Neural progenitor cell (in vitro differentiated cells): ENCODE data around the gene TUBGCP3. TPM values are rescaled to one million over a fixed set of nuclear protein-coding genes. Genes with fewer than 3 reads are reported as not detected.
"Not testable (repeated sequence)": the region's sequence is repeated elsewhere in the genome, so short reads cannot be mapped to it uniquely, and the experiment has no call there.

Experiments used
- DNase-seq: peaks from one replicate; pipeline ENCODE4 v3.0.0-alpha.2; 2016; ENCODE audit warnings: low spot score
- H2AFZ ChIP-seq: fragments of 200-600 bp; sonication (generic); replicated peaks from 2 replicates; pipeline ENCODE4 v1.6.1; 2016; ENCODE audit warnings: antibody characterized with exemption
- H3F3A ChIP-seq: fragments of 200-600 bp; sonication (generic); 2 replicates; pipeline ENCODE4 v1.6.1; 2016; ENCODE audit warnings: antibody characterized with exemption, low read depth
- H3K27ac ChIP-seq: fragments of 200-600 bp; sonication (generic); 2 replicates; pipeline ENCODE4 v1.5.1; 2016; ENCODE audit warnings: mild to moderate bottlenecking
- H3K27me3 ChIP-seq: fragments of 200-600 bp; sonication (generic); 2 replicates; pipeline ENCODE4 v1.6.1; 2016; ENCODE audit warnings: mild to moderate bottlenecking, moderate library complexity
- H3K36me3 ChIP-seq: fragments of 200-600 bp; sonication (generic); 2 replicates; pipeline ENCODE4 v1.5.1; 2016
- H3K4me1 ChIP-seq: fragments of 200-600 bp; sonication (generic); 2 replicates; pipeline ENCODE4 v1.6.1; 2016; ENCODE audit warnings: mixed run types
- H3K4me2 ChIP-seq: fragments of 200-600 bp; sonication (generic); 2 replicates; pipeline ENCODE4 v1.6.1; 2016
- H3K4me3 ChIP-seq: fragments of 200-600 bp; sonication (generic); 2 replicates; pipeline ENCODE4 v1.5.1; 2016
- H3K79me2 ChIP-seq: fragments of 200-600 bp; sonication (generic); 2 replicates; pipeline ENCODE4 v1.6.1; 2016; ENCODE audit warnings: low read depth
- H3K9ac ChIP-seq: fragments of 200-600 bp; sonication (generic); 2 replicates; pipeline ENCODE4 v1.6.1; 2016
- H3K9me3 ChIP-seq: fragments of 200-600 bp; sonication (generic); 2 replicates; pipeline ENCODE4 v1.5.1; 2016; ENCODE audit warnings: low read depth
- H4K20me1 ChIP-seq: fragments of 200-600 bp; sonication (generic); 2 replicates; pipeline ENCODE4 v1.6.1; 2016; ENCODE audit warnings: low read depth
- H3K27ac Mint-ChIP-seq: 3 replicates; pipeline ENCODE4 v1.8.0; 2021; ENCODE audit warnings: mixed read lengths
- H3K27me3 Mint-ChIP-seq: 2 replicates; pipeline ENCODE4 v1.8.0; 2022; ENCODE audit warnings: low read depth, mild to moderate bottlenecking, inconsistent platforms, moderate library complexity, mixed read lengths; ENCODE audit not compliant: insufficient read depth
- H3K36me3 Mint-ChIP-seq: 3 replicates; pipeline ENCODE4 v1.8.0; 2021; ENCODE audit warnings: mixed read lengths
- H3K4me1 Mint-ChIP-seq: 3 replicates; pipeline ENCODE4 v1.8.0; 2021; ENCODE audit warnings: mixed read lengths
- H3K4me3 Mint-ChIP-seq: 3 replicates; pipeline ENCODE4 v1.8.0; 2021; ENCODE audit warnings: mild to moderate bottlenecking, moderate library complexity, mixed read lengths
- H3K9me3 Mint-ChIP-seq: 3 replicates; pipeline ENCODE4 v1.8.0; 2020; ENCODE audit warnings: mixed read lengths
- CTCF ChIP-seq: fragments of 200-600 bp; sonication (generic); IDR thresholded peaks from 2 replicates; pipeline ENCODE4 v1.5.1; 2017; ENCODE audit warnings: antibody characterized with exemption, mild to moderate bottlenecking
- EZH2 ChIP-seq: fragments of 200-600 bp; sonication (generic); IDR thresholded peaks from 2 replicates; pipeline ENCODE4 v1.6.1; 2017; ENCODE audit warnings: antibody characterized with exemption, mild to moderate bottlenecking, moderate library complexity
- EZH2phosphoT487 ChIP-seq: fragments of 200-600 bp; sonication (generic); IDR thresholded peaks from 2 replicates; pipeline ENCODE4 v1.6.1; 2017; ENCODE audit warnings: antibody characterized with exemption
- total RNA-seq: library from RNA; depleted of rRNA; stranded (reverse); fragments of >200 nt; gene quantifications from 2 replicates; pipeline ENCODE4 v1.2.3, GENCODE V29; 2015; ENCODE audit warnings: low replicate concordance

The TUBGCP3 gene
- total RNA-seq, 1 donor from 2014 or later: 33.6 TPM

GRCh38 chr13:112554214-112554850, 33.6 kb downstream of the TUBGCP3 start:
- no peaks in the 10 kb centered on the region for H3K4me1 Mint-ChIP-seq
- Histone ChIP-seq H3K9me3 (no peaks in the 10 kb centered on the region), H3K9ac (no peak overlapping the region), H3K4me3 (no peak overlapping the region), H3K27ac (no peak overlapping the region), H3K27me3 (no peaks in the 10 kb centered on the region), H3K36me3 (no peaks in the 10 kb centered on the region), H2AFZ (no peak overlapping the region), H4K20me1 (peaks cover 3% of the 10 kb centered on the region), H3K4me1 (no peaks in the 10 kb centered on the region), H3F3A (no peaks in the 10 kb centered on the region), H3K4me2 (no peak overlapping the region), H3K79me2 (no peaks in the 10 kb centered on the region)
- DNase-seq: no peak
- no peak overlapping the region for H3K4me3 Mint-ChIP-seq
- peaks cover 40% of the 10 kb centered on the region for H3K36me3 Mint-ChIP-seq
- TF ChIP-seq EZH2 (no peak), EZH2phosphoT487 (no peak), CTCF (no peak)
- H3K27me3 Mint-ChIP-seq: peaks cover 4% of the 10 kb centered on the region
- no peak overlapping the region for H3K27ac Mint-ChIP-seq
- no peaks in the 10 kb centered on the region for H3K9me3 Mint-ChIP-seq

- H3K27ac ChIP-seq, H3K4me1 ChIP-seq, H3K4me3 Mint-ChIP-seq, H3K27me3 ChIP-seq, H2AFZ ChIP-seq, H3K9ac ChIP-seq, H3K79me2 ChIP-seq, H3K27me3 Mint-ChIP-seq, H3K9me3 Mint-ChIP-seq, H3K9me3 ChIP-seq, H3K4me3 ChIP-seq, H3K27ac Mint-ChIP-seq, H3K4me1 Mint-ChIP-seq, H3F3A ChIP-seq, H4K20me1 ChIP-seq, H3K36me3 ChIP-seq, DNase-seq, H3K4me2 ChIP-seq: not testable (repeated sequence)
- H3K36me3 Mint-ChIP-seq: peaks cover 51% of the 10 kb centered on the region
Observed at GRCh38 chr13:112548975-112549374, 39.0 kb downstream of the TUBGCP3 start.

- Histone ChIP-seq H3K79me2 (no peaks in the 10 kb centered on the region), H3F3A (no peaks in the 10 kb centered on the region), H3K4me3 (no peak overlapping the region), H3K4me1 (no peaks in the 10 kb centered on the region), H3K9ac (no peak overlapping the region), H2AFZ (no peak overlapping the region), H3K27me3 (no peaks in the 10 kb centered on the region), H4K20me1 (no peaks in the 10 kb centered on the region), H3K36me3 (peaks cover 16% of the 10 kb centered on the region), H3K4me2 (no peak overlapping the region), H3K9me3 (no peaks in the 10 kb centered on the region), H3K27ac (no peak overlapping the region)
- Mint-ChIP-seq H3K27ac (no peak overlapping the region), H3K9me3 (no peaks in the 10 kb centered on the region), H3K4me1 (no peaks in the 10 kb centered on the region), H3K4me3 (no peak overlapping the region), H3K27me3 (peaks cover 4% of the 10 kb centered on the region), H3K36me3 (peaks cover 45% of the 10 kb centered on the region)
- no peak for DNase-seq
- no peak for TF ChIP-seq CTCF
- no peak for TF ChIP-seq EZH2
- no peak for TF ChIP-seq EZH2phosphoT487
Observed at GRCh38 chr13:112545856-112546255, 42.1 kb downstream of the TUBGCP3 start.

- no peak overlapping the region for H3K27ac Mint-ChIP-seq
- H3F3A ChIP-seq: no peaks in the 10 kb centered on the region
- H3K9ac ChIP-seq: no peak overlapping the region
- H3K4me2 ChIP-seq: no peak overlapping the region
- H3K36me3 ChIP-seq: no peaks in the 10 kb centered on the region
- H4K20me1 ChIP-seq: no peaks in the 10 kb centered on the region
- H3K4me3 Mint-ChIP-seq: no peak overlapping the region
- H3K27me3 Mint-ChIP-seq: peaks cover 3% of the 10 kb centered on the region
- TF ChIP-seq EZH2phosphoT487: no peak
- TF ChIP-seq EZH2: no peak
- TF ChIP-seq CTCF: no peak
- no peak overlapping the region for H3K4me3 ChIP-seq
- H3K4me1 Mint-ChIP-seq: peaks cover 3% of the 10 kb centered on the region
- no peaks in the 10 kb centered on the region for H3K9me3 Mint-ChIP-seq
- DNase-seq: no peak
- no peak overlapping the region for H2AFZ ChIP-seq
- no peaks in the 10 kb centered on the region for H3K79me2 ChIP-seq
- no peaks in the 10 kb centered on the region for H3K27me3 ChIP-seq
- H3K4me1 ChIP-seq: no peaks in the 10 kb centered on the region
- H3K36me3 Mint-ChIP-seq: peaks cover 3% of the 10 kb centered on the region
- no peak overlapping the region for H3K27ac ChIP-seq
- no peaks in the 10 kb centered on the region for H3K9me3 ChIP-seq
Observed at GRCh38 chr13:112532837-112533745, 54.9 kb downstream of the TUBGCP3 start.
